K562 (cell line): ENCODE measurements around the gene CACNA1C. TPM values are rescaled to one million over a fixed set of nuclear protein-coding genes. Genes with fewer than 3 reads are reported as not detected.

Source experiments
- ATAC-seq: fragments of 200-7000 bp; cut with Tn5 transposase; 3 replicates; pipeline ENCODE4 v1.9.1; 2020; ENCODE audit warnings: moderate library complexity
- BruUV-seq: library from RNA; stranded (reverse); fragments of 400-500 nt; replicated peaks from 2 replicates; lab custom pipeline; 2021; lab: Mats Ljungman, UMichigan
- CTCF ChIA-PET: fragments of 300-600 bp; formaldehyde crosslinking; extraction: SDS; loops from one replicate; lab custom pipeline; 2021; ENCODE audit warnings: low intra/inter-chr PET ratio; lab: Yijun Ruan, JAX
- POLR2A ChIA-PET: fragments of 300-600, 350-650 bp; sonication (Branson Sonifier 250); formaldehyde crosslinking; extraction: SDS; loops from one replicate; lab custom pipeline; 2021; ENCODE audit warnings: antibody characterized with exemption, inconsistent platforms; lab: Yijun Ruan, JAX
- DNase-seq, 4 experiments: peaks; one replicate each; pipeline versions ENCODE4 v3.0.0 to v3.0.0-alpha.2; 2011 to 2018; ENCODE audit warnings: low spot score in 3 of 4, mixed read lengths in 3 of 4; ENCODE audit errors: extremely low read depth in 1 of 4
- FAIRE-seq: peaks from 2 replicates; lab custom pipeline; 2011; peaks lifted over from hg19 to GRCh38; lab: Jason Lieb, UNC
- H2AFZ ChIP-seq: 2 replicates; pipeline ENCODE4 v1.6.0; 2011; ENCODE audit warnings: low read depth, low read length, control low read depth, inconsistent platforms
- H3K27ac ChIP-seq: fragments of 200-600 bp; 3 replicates; pipeline ENCODE4 v1.8.0; 2011; ENCODE audit warnings: low read depth, mild to moderate bottlenecking, control low read depth, inconsistent platforms, low read length, moderate library complexity, mixed read lengths; ENCODE audit errors: extremely low read depth
- H3K27me3 ChIP-seq, 2 experiments: fragments of 300-600 bp in 1 of 2; 2 replicates in 1 of 2; 3 replicates in 1 of 2; pipeline versions ENCODE4 v1.6.0 to v1.8.0; 2011; ENCODE audit warnings: inconsistent platforms in 2 of 2, low read length in 2 of 2, mild to moderate bottlenecking in 1 of 2, mixed read lengths in 1 of 2, moderate library complexity in 1 of 2; ENCODE audit not compliant: control insufficient read depth in 2 of 2, insufficient read depth in 2 of 2
- H3K36me3 ChIP-seq: fragments of 300-600 bp; 3 replicates; pipeline ENCODE4 v1.8.0; 2011; ENCODE audit warnings: mild to moderate bottlenecking, low read length, inconsistent platforms; ENCODE audit not compliant: control insufficient read depth, insufficient read depth
- H3K4me1 ChIP-seq, 2 experiments: fragments of 200-600 bp in 1 of 2; replicated peaks in 1 of 2; 2 replicates in 1 of 2; 3 replicates in 1 of 2; pipeline versions ENCODE4 v1.5.1 to v1.8.0; 2011; ENCODE audit warnings: inconsistent platforms in 2 of 2, low read length in 2 of 2, mild to moderate bottlenecking in 1 of 2, mixed read lengths in 1 of 2, moderate library complexity in 1 of 2; ENCODE audit not compliant: control insufficient read depth in 2 of 2, insufficient read depth in 2 of 2
- H3K4me2 ChIP-seq: 2 replicates; pipeline ENCODE4 v1.6.1; 2011; ENCODE audit warnings: low read length, control low read depth, inconsistent platforms, mixed read lengths; ENCODE audit not compliant: insufficient read depth
- H3K4me3 ChIP-seq: fragments of 200-600 bp; sonication (generic), shearing (Covaris generic); 2 replicates; pipeline ENCODE4 v1.5.1; 2016; ENCODE audit warnings: control low read depth, inconsistent platforms
- H3K79me2 ChIP-seq: fragments of 200-600 bp; 3 replicates; pipeline ENCODE4 v1.8.0; 2011; ENCODE audit warnings: low read length, inconsistent platforms; ENCODE audit not compliant: control insufficient read depth, insufficient read depth
- H3K9ac ChIP-seq, 2 experiments: 2 replicates each; pipeline versions ENCODE4 v1.6.0 to v1.6.1; 2011; ENCODE audit warnings: low read depth in 2 of 2, low read length in 2 of 2, control low read depth in 1 of 2, inconsistent platforms in 1 of 2, mild to moderate bottlenecking in 1 of 2, mixed read lengths in 1 of 2; ENCODE audit not compliant: insufficient read depth in 1 of 2
- H3K9me1 ChIP-seq: one replicate; pipeline ENCODE4 v1.6.0; 2011; ENCODE audit warnings: inconsistent platforms, mild to moderate bottlenecking, low read length, moderate library complexity; ENCODE audit not compliant: control insufficient read depth, insufficient read depth
- H3K9me3 ChIP-seq: replicated peaks from 2 replicates; pipeline ENCODE4 v1.5.1; 2011; ENCODE audit warnings: low read depth, low read length, inconsistent platforms; ENCODE audit not compliant: control insufficient read depth, insufficient read depth
- H4K20me1 ChIP-seq: replicated peaks from 2 replicates; pipeline ENCODE4 v1.6.1; 2011; ENCODE audit warnings: low read length, inconsistent platforms, mixed read lengths; ENCODE audit not compliant: control insufficient read depth, insufficient read depth
- GTF2A2 ChIP-seq: IDR thresholded peaks from 2 replicates; pipeline ENCODE4 v1.6.1; 2016; ENCODE audit warnings: mild to moderate bottlenecking, missing genetic modification characterization, missing compliant biosample characterization
- GTF2F1 ChIP-seq: IDR thresholded peaks from 2 replicates; pipeline ENCODE4 v1.6.1; 2011; ENCODE audit warnings: low read depth, low read length, improper control_type of control experiment
- HNRNPUL1 ChIP-seq: fragments of 200-400 bp; formaldehyde crosslinking; IDR thresholded peaks from 2 replicates; pipeline ENCODE4 v1.6.1; 2017; ENCODE audit warnings: low read length
- MCM7 ChIP-seq, 2 experiments: fragments of 450-650 bp; IDR thresholded peaks; 2 replicates each; pipeline ENCODE4 v1.6.1; 2016 to 2018
- ZNF134 ChIP-seq: fragments of 250-450 bp; sonication (Bioruptor Pico); conservative IDR thresholded peaks from 2 replicates; pipeline ENCODE4 v1.4.0; 2020
- WGBS: fragments of 100-300 bp; shearing (Covaris generic); methylation state at CpG from one replicate; pipeline ENCODE4 v1.1.6; 2016; ENCODE audit warnings: low coverage, mixed read lengths; ENCODE audit not compliant: insufficient coverage; ENCODE audit errors: missing lambda C conversion rate; 5-methylcytosine and 5-hydroxymethylcytosine counted together
- in situ Hi-C: fragments of 300-500 bp; cut with MboI; formaldehyde crosslinking; loops from 4 replicates; pipeline ENCODE4 v1.15.0; 2018; ENCODE audit warnings: inconsistent platforms, mixed read lengths
- intact Hi-C: fragments of 100-400 bp; cut with micrococcal nuclease; formaldehyde crosslinking; loops from 2 replicates; pipeline ENCODE4 v1.14.2; 2022
- polyA plus RNA-seq, 8 experiments: library from polyadenylated mRNA; depleted of rRNA in 4 of 8; stranded (reverse) in 5 of 8; unstranded in 3 of 8; fragments of >200 nt; fragmentation: Nextera tagmentation in 2 of 8; fragmentation: Illumina TruSeq in 1 of 8; extraction: Ambion mirVana in 2 of 8; extraction: Trizol in 1 of 8; gene quantifications; 2 replicates each; pipeline versions ENCODE4 v1.2.1 to v1.2.3, GENCODE V29; 2011 to 2014; ENCODE audit warnings: inconsistent platforms in 1 of 8, missing spikeins in 1 of 8
- total RNA-seq, 7 experiments: library from RNA; depleted of rRNA in 6 of 7; stranded (reverse); fragments of >200 nt in 6 of 7; fragmentation: Illumina TruSeq in 2 of 7; extraction: Trizol in 2 of 7; gene quantifications; 2 replicates each; pipeline versions ENCODE4 v1.2.1 to v1.2.3, GENCODE V29; 2011 to 2021; ENCODE audit warnings: low replicate concordance in 1 of 7
- TF ChIP-seq, protein P1 (sequence below): IDR thresholded peaks from 2 replicates; pipeline ENCODE4 v1.6.1; 2012; ENCODE audit warnings: low read depth, low read length, improper control_type of control experiment, borderline replicate concordance
- TF ChIP-seq, protein P2 (sequence below), 2 experiments: fragments of 200-800 bp in 1 of 2; sonication (Bioruptor generic) in 1 of 2; sonication (generic) in 1 of 2; formaldehyde crosslinking in 1 of 2; IDR thresholded peaks in 1 of 2; conservative IDR thresholded peaks in 1 of 2; 2 replicates each; pipeline versions ENCODE4 v1.5.0 to v1.6.1; 2016 to 2020; ENCODE audit warnings: missing compliant biosample characterization in 1 of 2, missing genetic modification characterization in 1 of 2, missing genetic modification reagents in 1 of 2
- TF ChIP-seq, protein P3 (sequence below): sonication (generic); formaldehyde crosslinking; IDR thresholded peaks from 2 replicates; pipeline ENCODE4 v1.5.0; 2020; ENCODE audit warnings: missing genetic modification reagents
- TF ChIP-seq, protein P4 (sequence below), 2 experiments: IDR thresholded peaks in 1 of 2; conservative IDR thresholded peaks in 1 of 2; 2 replicates each; pipeline ENCODE4 v1.6.1; 2016; ENCODE audit warnings: low read depth in 2 of 2, mild to moderate bottlenecking in 1 of 2, missing compliant biosample characterization in 1 of 2, missing genetic modification characterization in 1 of 2, moderate library complexity in 1 of 2
- TF ChIP-seq, protein P5 (sequence below): fragments of 250-450 bp; sonication (Bioruptor Pico); IDR thresholded peaks from 2 replicates; pipeline ENCODE4 v1.8.0; 2021; ENCODE audit warnings: borderline replicate concordance, mild to moderate bottlenecking, moderate library complexity; ENCODE audit not compliant: poor library complexity, severe bottlenecking

Gene CACNA1C
- total and polyA plus RNA-seq, 9 of the 15 experiments (the other 6 are each of a cell fraction or from before 2014, with no cell fraction given), result not detected

DNA sequence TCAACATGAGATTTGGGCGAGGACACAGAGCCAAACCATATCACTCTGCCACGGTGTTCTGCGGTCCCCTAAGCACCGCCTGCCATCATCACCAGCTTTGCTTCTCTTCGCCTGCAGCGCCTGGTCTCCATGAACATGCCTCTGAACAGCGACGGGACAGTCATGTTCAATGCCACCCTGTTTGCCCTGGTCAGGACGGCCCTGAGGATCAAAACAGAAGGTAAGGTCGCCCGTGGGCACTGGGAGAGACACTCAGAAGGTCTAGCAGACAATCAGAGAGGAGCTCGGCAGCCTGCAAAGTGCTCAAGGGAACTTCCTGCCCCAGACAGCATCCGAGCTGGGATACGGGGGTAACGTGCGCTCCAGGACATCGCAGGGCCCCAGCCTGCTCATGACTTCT lies 616.0 kb downstream of the CACNA1C start (continued):
- TF ChIP-seq MCM7 (IDR thresholded peaks at IDR 0.05), result no peak
- TF ChIP-seq, protein P1, sequence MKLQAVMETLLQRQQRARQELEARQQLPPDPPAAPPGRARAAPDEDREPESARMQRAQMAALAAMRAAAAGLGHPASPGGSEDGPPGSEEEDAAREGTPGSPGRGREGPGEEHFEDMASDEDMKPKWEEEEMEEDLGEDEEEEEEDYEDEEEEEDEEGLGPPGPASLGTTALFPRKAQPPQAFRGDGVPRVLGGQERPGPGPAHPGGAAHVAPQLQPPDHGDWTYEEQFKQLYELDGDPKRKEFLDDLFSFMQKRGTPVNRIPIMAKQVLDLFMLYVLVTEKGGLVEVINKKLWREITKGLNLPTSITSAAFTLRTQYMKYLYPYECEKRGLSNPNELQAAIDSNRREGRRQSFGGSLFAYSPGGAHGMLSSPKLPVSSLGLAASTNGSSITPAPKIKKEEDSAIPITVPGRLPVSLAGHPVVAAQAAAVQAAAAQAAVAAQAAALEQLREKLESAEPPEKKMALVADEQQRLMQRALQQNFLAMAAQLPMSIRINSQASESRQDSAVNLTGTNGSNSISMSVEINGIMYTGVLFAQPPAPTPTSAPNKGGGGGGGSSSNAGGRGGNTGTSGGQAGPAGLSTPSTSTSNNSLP, result no peak
- TF ChIP-seq, protein P2, sequence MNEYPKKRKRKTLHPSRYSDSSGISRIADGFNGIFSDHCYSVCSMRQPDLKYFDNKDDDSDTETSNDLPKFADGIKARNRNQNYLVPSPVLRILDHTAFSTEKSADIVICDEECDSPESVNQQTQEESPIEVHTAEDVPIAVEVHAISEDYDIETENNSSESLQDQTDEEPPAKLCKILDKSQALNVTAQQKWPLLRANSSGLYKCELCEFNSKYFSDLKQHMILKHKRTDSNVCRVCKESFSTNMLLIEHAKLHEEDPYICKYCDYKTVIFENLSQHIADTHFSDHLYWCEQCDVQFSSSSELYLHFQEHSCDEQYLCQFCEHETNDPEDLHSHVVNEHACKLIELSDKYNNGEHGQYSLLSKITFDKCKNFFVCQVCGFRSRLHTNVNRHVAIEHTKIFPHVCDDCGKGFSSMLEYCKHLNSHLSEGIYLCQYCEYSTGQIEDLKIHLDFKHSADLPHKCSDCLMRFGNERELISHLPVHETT (CRISPR knock-in tag; conservative IDR thresholded peaks at IDR 0.05 in 1 of 2, IDR thresholded peaks at IDR 0.05 in 1 of 2), result no peak
- TF ChIP-seq, protein P3, sequence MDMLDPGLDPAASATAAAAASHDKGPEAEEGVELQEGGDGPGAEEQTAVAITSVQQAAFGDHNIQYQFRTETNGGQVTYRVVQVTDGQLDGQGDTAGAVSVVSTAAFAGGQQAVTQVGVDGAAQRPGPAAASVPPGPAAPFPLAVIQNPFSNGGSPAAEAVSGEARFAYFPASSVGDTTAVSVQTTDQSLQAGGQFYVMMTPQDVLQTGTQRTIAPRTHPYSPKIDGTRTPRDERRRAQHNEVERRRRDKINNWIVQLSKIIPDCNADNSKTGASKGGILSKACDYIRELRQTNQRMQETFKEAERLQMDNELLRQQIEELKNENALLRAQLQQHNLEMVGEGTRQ (CRISPR knock-in tag), result no peak
- no peak for TF ChIP-seq GTF2F1
- TF ChIP-seq, all 486 proteins: peak for 0

DNA sequence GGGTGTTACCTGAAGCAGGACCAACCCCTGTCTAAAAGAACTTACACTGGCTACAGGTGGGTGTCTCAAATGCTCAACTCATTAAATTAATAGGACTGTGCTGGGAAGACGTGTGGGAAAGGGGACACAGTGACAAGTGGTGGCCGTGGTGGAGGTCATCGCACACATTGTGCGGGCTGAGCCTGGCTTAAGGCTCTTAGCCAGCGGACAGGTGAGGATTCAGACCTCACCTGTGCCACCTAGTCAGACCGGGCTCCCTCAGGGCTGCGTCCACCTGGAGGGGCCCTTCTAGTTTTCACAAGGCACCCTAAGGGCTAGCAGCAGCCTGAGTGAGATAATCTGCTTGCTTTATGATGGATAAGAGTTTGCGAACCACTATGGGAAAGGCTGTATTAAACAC lies 616.8 kb downstream of the CACNA1C start:
- intact Hi-C loops, result no loop called here
- WGBS, result 0% methylated on average over 8 of the region's 8 CpGs
- CTCF ChIA-PET, result no interaction called here
- Histone ChIP-seq H3K79me2 (no peaks in the 10 kb centered on the region), H4K20me1 (no peaks in the 10 kb centered on the region), H3K9ac (no peak overlapping the region), H3K9me1 (no peaks in the 10 kb centered on the region), H3K4me2 (no peak overlapping the region), H3K9me3 (no peaks in the 10 kb centered on the region), H3K36me3 (no peaks in the 10 kb centered on the region), H2AFZ (no peak overlapping the region), H3K27me3 (peaks cover 2 to 33% of the 10 kb centered on the region in 2 experiments; a peak in 4 of 5 replicates), H3K4me3 (no peak overlapping the region), H3K27ac (no peak overlapping the region), H3K4me1 (peaks cover 0 to 7% of the 10 kb centered on the region in 2 experiments; a peak in 1 of 5 replicates)
- FAIRE-seq (no peak), ATAC-seq (no peak), DNase-seq (no peak)
- POLR2A ChIA-PET, result no interaction called here
- BruUV-seq, result no TSS peak
- in situ Hi-C loops, result no loop called here
- TF ChIP-seq, protein P4, sequence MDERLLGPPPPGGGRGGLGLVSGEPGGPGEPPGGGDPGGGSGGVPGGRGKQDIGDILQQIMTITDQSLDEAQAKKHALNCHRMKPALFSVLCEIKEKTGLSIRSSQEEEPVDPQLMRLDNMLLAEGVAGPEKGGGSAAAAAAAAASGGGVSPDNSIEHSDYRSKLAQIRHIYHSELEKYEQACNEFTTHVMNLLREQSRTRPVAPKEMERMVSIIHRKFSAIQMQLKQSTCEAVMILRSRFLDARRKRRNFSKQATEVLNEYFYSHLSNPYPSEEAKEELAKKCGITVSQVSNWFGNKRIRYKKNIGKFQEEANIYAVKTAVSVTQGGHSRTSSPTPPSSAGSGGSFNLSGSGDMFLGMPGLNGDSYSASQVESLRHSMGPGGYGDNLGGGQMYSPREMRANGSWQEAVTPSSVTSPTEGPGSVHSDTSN (CRISPR knock-in tag; IDR thresholded peaks at IDR 0.05; ENCODE audit: low read depth), result no peak
- TF ChIP-seq, protein P4 (tag; conservative IDR thresholded peaks at IDR 0.05; ENCODE audit: low read depth), result no peak
- TF ChIP-seq ZNF134 (no peak), HNRNPUL1 (no peak), GTF2A2 (no peak)
- TF ChIP-seq, protein P5, sequence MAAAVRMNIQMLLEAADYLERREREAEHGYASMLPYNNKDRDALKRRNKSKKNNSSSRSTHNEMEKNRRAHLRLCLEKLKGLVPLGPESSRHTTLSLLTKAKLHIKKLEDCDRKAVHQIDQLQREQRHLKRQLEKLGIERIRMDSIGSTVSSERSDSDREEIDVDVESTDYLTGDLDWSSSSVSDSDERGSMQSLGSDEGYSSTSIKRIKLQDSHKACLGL (CRISPR knock-in tag), result no peak
